Activated CD4-positive, alpha-beta T cell treated with anti-CD3 and anti-CD28 coated beads for 48 hours (primary cell): ENCODE results near the gene HENMT1.
"Not testable (repeated sequence)": the region's sequence is repeated elsewhere in the genome, so short reads cannot be mapped to it uniquely, and the experiment has no call there.

ENCODE experiments used
- DNase-seq: peaks from one replicate; pipeline ENCODE4 v3.0.0-alpha.2; 2020

The HENMT1 gene

GRCh38 chr1:108670131-108670773 is 9.4 kb upstream of the HENMT1 start:
- DNase-seq: no peak

- no peak for DNase-seq
Measured at GRCh38 chr1:108669679-108670078, 8.8 kb upstream of the HENMT1 start.

GRCh38 chr1:108668777-108669176 is 7.9 kb upstream of the HENMT1 start:
- no peak for DNase-seq

- DNase-seq: not testable (repeated sequence)
Measured at GRCh38 chr1:108667422-108667821, 6.5 kb upstream of the HENMT1 start.

- no peak for DNase-seq
Measured at GRCh38 chr1:108665771-108666170, 4.9 kb upstream of the HENMT1 start.

- DNase-seq: no peak
Measured at GRCh38 chr1:108665067-108665466, 4.2 kb upstream of the HENMT1 start.

GRCh38 chr1:108664481-108664880 is 3.6 kb upstream of the HENMT1 start:
- no peak for DNase-seq

- no peak for DNase-seq
Measured at GRCh38 chr1:108663074-108663473, 2.2 kb upstream of the HENMT1 start.

GRCh38 chr1:108657356-108658080 is 3.4 kb downstream of the HENMT1 start:
- DNase-seq: peak; percentile 42

GRCh38 chr1:108653431-108654105 is 7.3 kb downstream of the HENMT1 start:
- DNase-seq: no peak

- peak; percentile 64 for DNase-seq
Measured at GRCh38 chr1:108646648-108647269, 14.1 kb downstream of the HENMT1 start.

GRCh38 chr1:108646265-108646647 is 14.6 kb downstream of the HENMT1 start:
- DNase-seq: no peak

GRCh38 chr1:108645564-108646184 is 15.2 kb downstream of the HENMT1 start:
- DNase-seq: no peak

- peak; percentile 43 for DNase-seq
Measured at GRCh38 chr1:108644984-108645383, 15.9 kb downstream of the HENMT1 start.

GRCh38 chr1:108643492-108644335 is 17.2 kb downstream of the HENMT1 start:
- peak; percentile 54 for DNase-seq

- not testable (repeated sequence) for DNase-seq
Measured at GRCh38 chr1:108640863-108641262, 20.0 kb downstream of the HENMT1 start.

GRCh38 chr1:108639899-108640560 is 20.9 kb downstream of the HENMT1 start:
- DNase-seq: peak; percentile 65

- no peak for DNase-seq
Measured at GRCh38 chr1:108636876-108637275, 24.0 kb downstream of the HENMT1 start.

- DNase-seq: no peak
Measured at GRCh38 chr1:108634521-108634920, 26.4 kb downstream of the HENMT1 start.

- DNase-seq: no peak
Measured at GRCh38 chr1:108628665-108629064, 32.2 kb downstream of the HENMT1 start.

GRCh38 chr1:108627951-108628350 is 32.9 kb downstream of the HENMT1 start:
- DNase-seq: no peak

GRCh38 chr1:108627256-108627655 is 33.6 kb downstream of the HENMT1 start:
- DNase-seq: no peak
